Measurements from ENCODE around the gene NRXN3. TPM values are rescaled to one million over a fixed set of nuclear protein-coding genes. Genes with fewer than 3 reads are reported as not detected.

The NRXN3 gene
- total and polyA plus RNA-seq, 8 donors: 0.29 to 41.1 (median 9.1) TPM

- intact Hi-C loops (cut with DNase I; ENCODE audit: low total_unique reads): no loop called here
- Histone ChIP-seq H3K36me3 (no peaks in the 10 kb centered on the region), H3K27me3 (no peaks in the 10 kb centered on the region), H3K4me3 (no peak overlapping the region), H3K9me3 (no peaks in the 10 kb centered on the region), H3K4me1 (peaks cover 0 to 27% (median 6%) of the 10 kb centered on the region in 4 donors), H3K27ac (peak overlapping the region in 2 of 5 donors; percentile 19 to 36)
- WGBS, 5 donors: 35 to 60% (median 52%) methylated on average over 6 of the region's 6 CpGs
- peak in 1 of 2 donors; percentile 16 for DNase-seq
- no peak for TF ChIP-seq POLR2A (IDR thresholded peaks at IDR 0.05)
- no peak for TF ChIP-seq CTCF (IDR thresholded peaks at IDR 0.05)
- no peak for TF ChIP-seq EP300 (IDR thresholded peaks at IDR 0.05)
- no peak for TF ChIP-seq POLR2AphosphoS5 (IDR thresholded peaks at IDR 0.05)
Measured at GRCh38 chr14:79050787-79051727, 880.9 kb downstream of the NRXN3 start.

GRCh38 chr14:79051742-79052141 is 881.6 kb downstream of the NRXN3 start:
- Histone ChIP-seq H3K4me1 (peaks cover 0 to 27% (median 6%) of the 10 kb centered on the region in 4 donors), H3K9me3 (no peaks in the 10 kb centered on the region), H3K27ac (peak overlapping the region in 2 of 5 donors; percentile 19 to 36), H3K27me3 (no peaks in the 10 kb centered on the region), H3K36me3 (no peaks in the 10 kb centered on the region), H3K4me3 (no peak overlapping the region)
- intact Hi-C loops (cut with DNase I; ENCODE audit: low total_unique reads): no loop called here
- TF ChIP-seq EP300 (IDR thresholded peaks at IDR 0.05) (no peak), POLR2A (IDR thresholded peaks at IDR 0.05) (no peak), CTCF (IDR thresholded peaks at IDR 0.05) (no peak), POLR2AphosphoS5 (IDR thresholded peaks at IDR 0.05) (no peak)
- 60 to 81% (median 71%) methylated on average over 4 of the region's 4 CpGs for WGBS, 5 donors
- no peak for DNase-seq

- Histone ChIP-seq H3K4me3 (no peak overlapping the region), H3K4me1 (peaks cover 0 to 9% (median 0%) of the 10 kb centered on the region in 4 donors), H3K36me3 (no peaks in the 10 kb centered on the region), H3K27ac (no peak overlapping the region), H3K27me3 (no peaks in the 10 kb centered on the region), H3K9me3 (no peaks in the 10 kb centered on the region)
- intact Hi-C loops (cut with DNase I; ENCODE audit: low total_unique reads): no loop called here
- TF ChIP-seq CTCF (IDR thresholded peaks at IDR 0.05): no peak
- TF ChIP-seq EP300 (IDR thresholded peaks at IDR 0.05): no peak
- TF ChIP-seq POLR2A (IDR thresholded peaks at IDR 0.05): no peak
- TF ChIP-seq POLR2AphosphoS5 (IDR thresholded peaks at IDR 0.05): no peak
- DNase-seq: no peak
- 60 to 83% (median 79%) methylated on average over 1 of the region's 1 CpG for WGBS, 5 donors
Measured at GRCh38 chr14:79056879-79057278, 886.7 kb downstream of the NRXN3 start.

- Histone ChIP-seq H3K9me3 (no peaks in the 10 kb centered on the region), H3K27me3 (no peaks in the 10 kb centered on the region), H3K4me3 (no peak overlapping the region), H3K4me1 (peaks cover 0 to 5% (median 0%) of the 10 kb centered on the region in 4 donors), H3K27ac (peak overlapping the region in 1 of 5 donors; percentile 41), H3K36me3 (no peaks in the 10 kb centered on the region)
- 61 to 81% (median 77%) methylated on average over 2 of the region's 2 CpGs for WGBS, 5 donors
- TF ChIP-seq CTCF (IDR thresholded peaks at IDR 0.05) (no peak), EP300 (IDR thresholded peaks at IDR 0.05) (no peak), POLR2AphosphoS5 (IDR thresholded peaks at IDR 0.05) (no peak), POLR2A (IDR thresholded peaks at IDR 0.05) (no peak)
- no peak for DNase-seq
- intact Hi-C loops (cut with DNase I; ENCODE audit: low total_unique reads): no loop called here
Measured at GRCh38 chr14:79057333-79057732, 887.2 kb downstream of the NRXN3 start.

Measured in stomach (tissue), 9 donors.